Vagina (tissue), 2 donors: ENCODE results near the gene MTRFR. TPM values are rescaled to one million over a fixed set of nuclear protein-coding genes. Genes with fewer than 3 reads are reported as not detected.
"Not testable (repeated sequence)": the region's sequence is repeated elsewhere in the genome, so short reads cannot be mapped to it uniquely, and the experiment has no call there.

Experiments used
- DNase-seq, 2 donors: peaks; one replicate each; pipeline ENCODE4 v3.0.0-alpha.2; 2017; ENCODE audit errors: extremely low spot score in 2 of 2
- H3K27ac ChIP-seq: fragments of 200-600 bp; sonication (generic); one replicate; pipeline ENCODE4 v1.5.1; 2019
- H3K27me3 ChIP-seq: fragments of 200-600 bp; sonication (generic); one replicate; pipeline ENCODE4 v1.5.1; 2019
- H3K36me3 ChIP-seq, 2 donors: fragments of 200-600 bp; sonication (generic); one replicate each; pipeline ENCODE4 v1.5.1; 2017 to 2019
- H3K4me1 ChIP-seq: fragments of 200-600 bp; sonication (generic); one replicate; pipeline ENCODE4 v1.5.1; 2019
- H3K4me3 ChIP-seq, 2 donors: fragments of 200-600 bp; sonication (generic); 1 replicate in 1 of 2; 2 replicates in 1 of 2; pipeline ENCODE4 v1.5.1; 2016 to 2019
- H3K9me3 ChIP-seq: fragments of 200-600 bp; sonication (generic); one replicate; pipeline ENCODE4 v1.5.1; 2019
- POLR2A ChIP-seq, 2 donors: fragments of 450-650 bp; IDR thresholded peaks; one replicate each; pipeline ENCODE4 v1.6.1; 2017; ENCODE audit warnings: antibody characterized with exemption in 2 of 2, mild to moderate bottlenecking in 2 of 2, moderate library complexity in 2 of 2
- POLR2AphosphoS5 ChIP-seq, 2 donors: sonication (generic); formaldehyde crosslinking; IDR thresholded peaks; one replicate each; pipeline ENCODE4 v1.9.0; 2017; ENCODE audit warnings: antibody characterized with exemption in 2 of 2, mild to moderate bottlenecking in 2 of 2, low read depth in 1 of 2; ENCODE audit not compliant: insufficient read depth in 1 of 2
- intact Hi-C: fragments of 100-400 bp; cut with DNase I; formaldehyde crosslinking; loops from one replicate; pipeline ENCODE4 v1.15.1; 2023
- total RNA-seq: library from RNA; depleted of rRNA; stranded (reverse); fragments of >200 nt; gene quantifications from one replicate; pipeline ENCODE4 v1.2.3, GENCODE V29; 2016
- TF ChIP-seq, protein P1 (sequence below), 3 experiments: fragments of 450-650 bp in 2 of 3; fragments of 200-600 bp in 1 of 3; sonication (generic) in 1 of 3; IDR thresholded peaks; one replicate each; pipeline ENCODE4 v1.5.1; 2017 to 2019; ENCODE audit warnings: antibody characterized with exemption in 3 of 3, mild to moderate bottlenecking in 2 of 3, moderate library complexity in 2 of 3

MTRFR gene
- total RNA-seq, 1 donor from 2014 or later: 12.8 TPM

DNA sequence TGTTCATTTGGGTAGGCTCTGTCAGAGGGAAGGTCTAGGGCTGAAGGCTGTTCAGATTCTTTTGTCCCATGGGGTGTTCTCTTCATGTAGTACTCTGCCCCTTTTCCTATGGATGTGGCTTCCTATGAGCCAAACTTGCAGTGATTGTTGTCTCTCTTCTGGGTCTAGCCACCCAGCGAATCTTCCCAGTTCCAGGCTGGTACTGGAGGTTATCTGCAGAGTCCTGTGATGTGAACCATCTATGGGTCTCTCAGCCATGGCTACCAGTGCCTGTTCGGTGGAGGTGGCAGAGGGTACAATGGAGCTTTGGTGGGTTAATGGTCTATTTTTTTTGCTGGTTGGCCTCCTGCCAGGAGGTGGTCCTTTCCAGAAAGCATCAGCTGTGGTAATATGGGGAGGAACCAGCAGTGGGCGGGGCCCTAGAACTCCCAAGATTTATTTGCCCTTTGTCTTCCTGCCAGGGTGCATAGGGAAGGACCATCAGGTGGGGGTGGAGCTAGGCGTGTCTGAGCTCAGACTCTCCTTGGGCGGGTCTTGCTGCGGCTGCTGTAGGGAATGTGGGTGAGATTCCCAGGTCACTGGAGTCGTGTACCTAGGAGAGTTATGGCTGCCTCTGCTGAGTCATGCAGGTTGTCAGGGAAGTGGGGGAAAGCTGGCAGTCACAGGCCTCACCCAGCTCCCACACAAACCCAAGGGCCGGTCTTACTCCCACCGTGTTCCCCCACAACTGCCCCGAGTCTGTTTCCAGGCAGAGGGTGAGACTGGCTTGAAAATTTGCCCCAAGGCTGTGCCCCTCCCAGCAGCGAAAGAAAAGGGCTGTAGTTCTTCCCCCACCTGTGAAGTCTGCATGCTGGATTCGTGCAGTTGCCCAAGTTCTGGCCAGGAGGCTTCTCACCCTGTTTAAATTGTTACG is 17.5 kb downstream of the MTRFR start:
- peak overlapping the region; percentile 63 for H3K27ac ChIP-seq
- peaks cover 0 to 17% of the 10 kb centered on the region in 2 donors for H3K36me3 ChIP-seq
- no peaks in the 10 kb centered on the region for H3K27me3 ChIP-seq
- TF ChIP-seq POLR2A (IDR thresholded peaks at IDR 0.05) (no peak), POLR2AphosphoS5 (IDR thresholded peaks at IDR 0.05; ENCODE audit: insufficient read depth in 1 of 2, low read depth in 1 of 2) (peak in 1 of 2 donors; percentile 19)
- TF ChIP-seq, protein P1, sequence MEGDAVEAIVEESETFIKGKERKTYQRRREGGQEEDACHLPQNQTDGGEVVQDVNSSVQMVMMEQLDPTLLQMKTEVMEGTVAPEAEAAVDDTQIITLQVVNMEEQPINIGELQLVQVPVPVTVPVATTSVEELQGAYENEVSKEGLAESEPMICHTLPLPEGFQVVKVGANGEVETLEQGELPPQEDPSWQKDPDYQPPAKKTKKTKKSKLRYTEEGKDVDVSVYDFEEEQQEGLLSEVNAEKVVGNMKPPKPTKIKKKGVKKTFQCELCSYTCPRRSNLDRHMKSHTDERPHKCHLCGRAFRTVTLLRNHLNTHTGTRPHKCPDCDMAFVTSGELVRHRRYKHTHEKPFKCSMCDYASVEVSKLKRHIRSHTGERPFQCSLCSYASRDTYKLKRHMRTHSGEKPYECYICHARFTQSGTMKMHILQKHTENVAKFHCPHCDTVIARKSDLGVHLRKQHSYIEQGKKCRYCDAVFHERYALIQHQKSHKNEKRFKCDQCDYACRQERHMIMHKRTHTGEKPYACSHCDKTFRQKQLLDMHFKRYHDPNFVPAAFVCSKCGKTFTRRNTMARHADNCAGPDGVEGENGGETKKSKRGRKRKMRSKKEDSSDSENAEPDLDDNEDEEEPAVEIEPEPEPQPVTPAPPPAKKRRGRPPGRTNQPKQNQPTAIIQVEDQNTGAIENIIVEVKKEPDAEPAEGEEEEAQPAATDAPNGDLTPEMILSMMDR (IDR thresholded peaks at IDR 0.05): no peak
- no peak overlapping the region for H3K4me3 ChIP-seq
- intact Hi-C loops: no loop called here
- no peaks in the 10 kb centered on the region for H3K9me3 ChIP-seq
- DNase-seq: no peak
- peaks cover 35% of the 10 kb centered on the region for H3K4me1 ChIP-seq

DNA sequence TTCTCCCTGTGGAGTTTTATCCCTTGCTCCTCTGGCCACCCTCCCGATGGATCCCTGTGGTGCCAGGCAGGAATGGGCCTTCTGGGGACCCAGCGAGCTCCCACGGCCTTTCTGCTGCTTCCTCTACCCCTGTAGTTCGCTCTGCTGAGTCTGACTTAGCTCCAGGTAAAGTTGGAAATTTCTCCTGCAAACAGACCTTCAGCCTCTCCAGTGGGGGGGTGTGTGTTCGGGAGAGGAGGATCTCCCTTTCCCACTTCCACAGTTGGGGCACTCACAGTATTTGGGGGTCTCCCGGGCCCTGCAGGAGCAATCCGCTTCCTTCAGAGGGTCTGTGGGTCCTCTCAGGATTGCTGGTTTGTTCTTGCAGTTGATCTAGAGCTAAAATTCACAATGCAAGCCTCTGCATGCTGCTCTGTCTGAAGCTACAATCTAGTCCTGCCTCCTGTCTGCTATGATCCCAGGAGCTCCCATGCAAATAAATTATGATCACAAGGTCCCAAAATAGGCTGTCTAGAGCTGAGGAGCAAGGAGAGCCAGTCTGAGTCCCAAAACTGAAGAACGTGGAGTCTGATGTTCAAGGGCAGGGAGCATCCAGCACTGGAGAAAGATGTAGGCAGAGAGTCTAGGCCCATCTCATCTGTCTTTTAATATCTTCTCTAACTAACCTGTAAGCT is 18.3 kb downstream of the MTRFR start:
- Histone ChIP-seq H3K27me3 (no peaks in the 10 kb centered on the region), H3K27ac (peak overlapping the region; percentile 63), H3K4me1 (peaks cover 35% of the 10 kb centered on the region), H3K4me3 (no peak overlapping the region), H3K9me3 (no peaks in the 10 kb centered on the region), H3K36me3 (peaks cover 0 to 24% of the 10 kb centered on the region in 2 donors)
- no peak for TF ChIP-seq POLR2A (IDR thresholded peaks at IDR 0.05)
- TF ChIP-seq, protein P1 (IDR thresholded peaks at IDR 0.05): no peak
- no peak for TF ChIP-seq POLR2AphosphoS5 (IDR thresholded peaks at IDR 0.05; ENCODE audit: insufficient read depth in 1 of 2, low read depth in 1 of 2)
- DNase-seq: no peak
- intact Hi-C loops: no loop called here

DNA sequence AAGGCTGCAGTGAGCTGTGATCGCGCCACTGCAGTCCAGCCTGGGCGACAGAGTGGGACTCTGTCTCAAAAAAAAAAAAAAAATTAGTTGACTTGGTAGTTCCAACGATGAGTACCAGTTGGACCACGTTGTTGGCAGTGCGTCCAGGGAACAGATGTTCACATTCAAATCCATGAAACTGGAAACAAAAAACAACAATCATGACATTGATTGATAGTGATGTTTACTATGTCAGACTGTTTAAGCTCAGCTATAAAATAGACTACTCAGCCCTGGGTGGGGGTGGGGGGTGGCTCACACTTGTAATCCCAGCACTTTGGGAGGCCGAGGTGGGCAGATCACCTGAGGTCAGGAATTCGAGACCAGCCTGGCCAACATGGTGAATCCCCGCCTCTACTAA is 19.1 kb downstream of the MTRFR start:
- H3K9me3 ChIP-seq, intact Hi-C loops, H3K4me3 ChIP-seq, H3K27me3 ChIP-seq, DNase-seq: not testable (repeated sequence)
- Histone ChIP-seq H3K27ac (peak overlapping the region; percentile 63), H3K36me3 (peaks cover 0 to 32% of the 10 kb centered on the region in 2 donors), H3K4me1 (peaks cover 35% of the 10 kb centered on the region)

GRCh38 chr12:123253641-123254459 is 20.6 kb downstream of the MTRFR start:
- peak in 1 of 2 donors; percentile 75 for DNase-seq

More at GRCh38 chr12:123253641-123254459, 20.6 kb downstream of the MTRFR start:
- H3K9me3 ChIP-seq: no peaks in the 10 kb centered on the region
- peaks cover 0 to 46% of the 10 kb centered on the region in 2 donors for H3K36me3 ChIP-seq
- H3K27me3 ChIP-seq: no peaks in the 10 kb centered on the region
- H3K4me1 ChIP-seq: peaks cover 35% of the 10 kb centered on the region
- intact Hi-C loops: no loop called here
- TF ChIP-seq POLR2A (IDR thresholded peaks at IDR 0.05) (no peak), POLR2AphosphoS5 (IDR thresholded peaks at IDR 0.05; ENCODE audit: insufficient read depth in 1 of 2, low read depth in 1 of 2) (no peak)
- TF ChIP-seq, protein P1 (IDR thresholded peaks at IDR 0.05): no peak
- no peak overlapping the region for H3K4me3 ChIP-seq
- H3K27ac ChIP-seq: no peak overlapping the region
